ENCODE data around the gene KCNG4. TPM values are rescaled to one million over a fixed set of nuclear protein-coding genes. Genes with fewer than 3 reads are reported as not detected.

The KCNG4 gene
- total and polyA plus RNA-seq, 10 of the 15 experiments (the other 5 are each of a cell fraction or from before 2014, with no cell fraction given), result not detected

DNA sequence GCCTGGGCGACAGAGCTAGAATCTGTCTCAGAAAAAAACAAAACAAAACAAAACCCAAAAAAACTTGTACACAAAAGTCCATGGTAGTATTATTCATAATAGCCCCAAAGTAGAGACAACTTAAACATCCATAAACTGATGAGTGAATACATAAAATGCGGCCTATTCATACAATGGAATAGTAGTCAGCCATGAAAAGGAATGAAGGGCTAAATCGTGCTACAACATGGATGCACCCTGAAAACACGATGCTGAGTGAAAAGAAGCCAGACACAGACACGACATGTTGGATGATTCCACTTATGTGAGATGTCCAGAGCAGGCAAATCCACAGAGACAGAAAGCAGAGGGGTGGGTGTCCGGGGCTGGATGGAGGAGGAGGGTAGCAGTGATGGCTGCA lies 12.3 kb downstream of the KCNG4 start (continued):
- TF ChIP-seq, protein P1, sequence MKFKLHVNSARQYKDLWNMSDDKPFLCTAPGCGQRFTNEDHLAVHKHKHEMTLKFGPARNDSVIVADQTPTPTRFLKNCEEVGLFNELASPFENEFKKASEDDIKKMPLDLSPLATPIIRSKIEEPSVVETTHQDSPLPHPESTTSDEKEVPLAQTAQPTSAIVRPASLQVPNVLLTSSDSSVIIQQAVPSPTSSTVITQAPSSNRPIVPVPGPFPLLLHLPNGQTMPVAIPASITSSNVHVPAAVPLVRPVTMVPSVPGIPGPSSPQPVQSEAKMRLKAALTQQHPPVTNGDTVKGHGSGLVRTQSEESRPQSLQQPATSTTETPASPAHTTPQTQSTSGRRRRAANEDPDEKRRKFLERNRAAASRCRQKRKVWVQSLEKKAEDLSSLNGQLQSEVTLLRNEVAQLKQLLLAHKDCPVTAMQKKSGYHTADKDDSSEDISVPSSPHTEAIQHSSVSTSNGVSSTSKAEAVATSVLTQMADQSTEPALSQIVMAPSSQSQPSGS (IDR thresholded peaks at IDR 0.05; ENCODE audit: low read length), result no peak

DNA sequence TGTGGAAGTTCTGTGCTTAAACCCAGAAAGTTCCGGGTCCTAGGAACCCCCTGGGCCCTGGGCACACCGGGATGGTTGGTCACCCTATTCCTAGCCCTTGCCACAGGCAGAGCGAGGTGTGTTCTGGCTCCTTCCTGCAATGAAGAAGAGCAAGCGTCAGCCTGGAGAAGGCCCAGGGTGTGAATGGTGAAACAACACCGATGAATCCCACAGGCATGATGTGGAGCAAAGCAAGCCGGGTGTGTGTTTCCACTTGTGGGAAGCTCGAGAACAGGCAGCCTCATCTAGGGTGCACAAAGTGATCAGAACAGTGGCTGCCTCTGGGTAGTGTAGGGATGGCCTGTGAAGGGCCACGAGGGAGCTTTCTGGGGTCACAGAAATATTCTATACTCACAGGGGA lies 13.8 kb downstream of the KCNG4 start:
- Histone ChIP-seq H3K27ac (ENCODE audit: control insufficient read depth, insufficient read depth) (no peak overlapping the region), H3K4me1 (ENCODE audit: control insufficient read depth, insufficient read depth, low read length) (no peaks in the 10 kb centered on the region), H3K36me3 (ENCODE audit: control insufficient read depth in 2 of 2, insufficient read depth in 2 of 2, low read length in 1 of 2) (no peaks in the 10 kb centered on the region), H3K4me2 (ENCODE audit: control insufficient read depth, insufficient read depth) (no peak overlapping the region), H2AFZ (ENCODE audit: control insufficient read depth, low read depth, low read length) (no peak overlapping the region), H3K9ac (ENCODE audit: control insufficient read depth, insufficient read depth, low read length) (no peak overlapping the region), H3K79me2 (ENCODE audit: control insufficient read depth, insufficient read depth, low read length) (no peaks in the 10 kb centered on the region), H3K4me3 (no peak overlapping the region), H4K20me1 (ENCODE audit: control insufficient read depth, insufficient read depth) (no peaks in the 10 kb centered on the region), H3K27me3 (replicated peaks in 1 of 2; ENCODE audit: control insufficient read depth in 2 of 2, insufficient read depth in 2 of 2, low read length in 1 of 2) (peaks cover 0 to 1% of the 10 kb centered on the region in 2 experiments; a peak in 2 of 4 replicates), H3K9me3 (replicated peaks; ENCODE audit: control insufficient read depth, insufficient read depth, low read length) (no peaks in the 10 kb centered on the region)
- POLR2A ChIA-PET, result no interaction called here
- SMC1A ChIA-PET (ENCODE audit: uncharacterized antibody, unreplicated experiment), result no interaction called here
- ATAC-seq (no peak), FAIRE-seq (no peak), DNase-seq (ENCODE audit: low read depth, low spot score) (no peak)
- intact Hi-C loops (cut with micrococcal nuclease; ENCODE audit: unreplicated experiment), result no loop called here
- RAD21 ChIA-PET (ENCODE audit: unreplicated experiment), result no interaction called here
- in situ Hi-C loops (cut with MboI), result no loop called here
- TF ChIP-seq ZNF384 (IDR thresholded peaks at IDR 0.05; ENCODE audit: borderline replicate concordance, low read depth, low read length) (no peak), SMARCA5 (IDR thresholded peaks at IDR 0.05) (no peak), TCF12 (IDR thresholded peaks at IDR 0.05; ENCODE audit: low read depth, low read length) (no peak), CBX5 (IDR thresholded peaks at IDR 0.05; ENCODE audit: low read depth) (no peak), DPF2 (IDR thresholded peaks at IDR 0.05) (no peak), SRF (IDR thresholded peaks at IDR 0.05; ENCODE audit: low read depth in 2 of 2, low read length in 2 of 2) (no peak), GABPA (IDR thresholded peaks at IDR 0.05; ENCODE audit: low read depth) (no peak), ZBED1 (IDR thresholded peaks at IDR 0.05; ENCODE audit: borderline replicate concordance) (no peak), ZNF622 (IDR thresholded peaks at IDR 0.05) (no peak), POLR2A (IDR thresholded peaks at IDR 0.05; ENCODE audit: low read depth, low read length) (no peak)
- TF ChIP-seq, protein P2, sequence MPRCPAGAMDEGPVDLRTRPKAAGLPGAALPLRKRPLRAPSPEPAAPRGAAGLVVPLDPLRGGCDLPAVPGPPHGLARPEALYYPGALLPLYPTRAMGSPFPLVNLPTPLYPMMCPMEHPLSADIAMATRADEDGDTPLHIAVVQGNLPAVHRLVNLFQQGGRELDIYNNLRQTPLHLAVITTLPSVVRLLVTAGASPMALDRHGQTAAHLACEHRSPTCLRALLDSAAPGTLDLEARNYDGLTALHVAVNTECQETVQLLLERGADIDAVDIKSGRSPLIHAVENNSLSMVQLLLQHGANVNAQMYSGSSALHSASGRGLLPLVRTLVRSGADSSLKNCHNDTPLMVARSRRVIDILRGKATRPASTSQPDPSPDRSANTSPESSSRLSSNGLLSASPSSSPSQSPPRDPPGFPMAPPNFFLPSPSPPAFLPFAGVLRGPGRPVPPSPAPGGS (IDR thresholded peaks at IDR 0.05; ENCODE audit: borderline replicate concordance, insufficient read depth, low read depth, low read length, poor library complexity, severe bottlenecking), result no peak
- CTCF ChIA-PET, result no interaction called here
- BruUV-seq (replicated peaks), result no TSS peak
- 26% methylated on average over 8 of the region's 8 CpGs for WGBS (ENCODE audit: insufficient coverage, insufficient replicate concordance, low lambda C conversion rate, missing lambda C conversion rate)

All from GM12878 (cell line).